NCI-H187 (cell line): ENCODE results near the gene PPFIBP2.

Experiments used
- DNase-seq, 2 experiments: peaks; one replicate each; lab custom pipeline; 2025; lab: John Stamatoyannopoulos, UW

The PPFIBP2 gene

DNA sequence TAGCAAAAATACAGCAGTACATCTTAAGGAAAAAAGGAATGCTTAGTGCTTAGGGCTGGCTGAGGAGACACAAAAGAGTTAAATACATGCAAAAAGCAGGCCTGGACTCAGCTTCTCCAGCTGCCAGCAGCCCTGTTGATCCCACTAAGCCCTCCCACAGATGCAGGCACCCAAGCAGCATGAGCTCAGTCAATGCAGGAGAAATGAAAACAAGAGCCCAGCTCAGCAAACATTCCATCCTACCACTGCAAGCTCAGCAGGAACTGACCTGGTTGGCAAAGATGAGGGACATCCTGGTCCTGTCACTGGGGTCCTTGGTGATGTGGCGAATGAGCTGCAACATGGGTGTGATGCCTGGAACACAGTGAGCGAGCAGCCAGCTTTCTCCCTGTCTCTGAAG is 153.7 kb downstream of the PPFIBP2 start:
- no peak for DNase-seq

DNA sequence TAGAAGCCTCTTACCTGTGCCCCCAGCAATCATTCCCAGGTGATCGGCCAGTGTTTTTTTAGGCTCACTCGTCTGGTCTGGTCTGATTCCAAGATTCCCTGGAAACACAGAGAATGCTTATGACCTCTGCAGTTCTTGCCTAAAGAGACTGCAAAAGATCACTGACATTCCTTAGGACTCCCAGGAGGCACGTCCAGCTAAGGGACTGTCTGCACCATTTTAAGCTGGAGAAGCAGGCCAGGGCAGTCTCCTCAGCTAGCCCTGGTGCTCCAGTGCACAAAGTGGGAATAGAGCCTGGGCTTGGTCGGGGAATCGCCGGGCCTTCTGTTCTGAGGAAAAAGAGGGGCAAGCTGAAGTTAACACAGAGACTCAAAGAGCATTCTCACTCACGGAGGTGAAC is 154.7 kb downstream of the PPFIBP2 start:
- no peak for DNase-seq

DNA sequence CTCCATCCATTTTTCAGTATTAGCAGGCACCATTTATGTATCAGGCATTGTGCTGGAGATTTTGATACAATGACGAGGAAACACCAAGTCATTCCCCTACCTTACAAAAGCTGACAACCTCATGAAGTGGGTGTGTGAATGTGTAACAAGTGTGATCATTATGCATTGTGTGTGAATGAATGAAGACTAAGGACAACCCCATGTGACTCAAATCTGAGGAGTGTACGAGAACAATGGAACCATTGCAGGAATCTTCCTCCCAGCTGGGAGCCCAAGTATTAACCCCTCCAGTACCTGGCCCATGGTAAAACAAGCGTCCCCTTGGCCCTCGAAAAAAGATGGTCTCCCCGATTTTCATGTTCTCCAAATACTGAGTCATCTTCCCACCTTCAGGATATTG is 155.1 kb downstream of the PPFIBP2 start:
- no peak for DNase-seq

DNA sequence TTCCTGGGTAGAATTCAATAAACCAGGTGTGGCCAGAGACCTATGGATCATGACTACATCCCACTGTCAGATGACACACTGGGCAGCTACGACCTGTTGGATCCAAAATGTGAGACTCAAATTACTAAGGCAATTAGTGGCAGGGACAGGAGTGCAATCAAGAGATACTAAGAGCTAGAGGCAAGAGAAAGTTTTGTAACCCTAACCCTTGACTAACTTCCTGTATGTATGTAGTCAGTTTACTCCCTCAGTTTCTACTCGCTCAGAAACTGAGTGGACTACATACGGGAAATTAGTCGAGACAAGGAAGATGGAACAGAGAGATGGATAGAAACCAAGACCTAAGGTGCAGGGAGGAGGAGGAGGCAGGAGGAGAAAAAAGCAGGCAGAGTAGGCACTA is 156.8 kb downstream of the PPFIBP2 start:
- no peak for DNase-seq

DNA sequence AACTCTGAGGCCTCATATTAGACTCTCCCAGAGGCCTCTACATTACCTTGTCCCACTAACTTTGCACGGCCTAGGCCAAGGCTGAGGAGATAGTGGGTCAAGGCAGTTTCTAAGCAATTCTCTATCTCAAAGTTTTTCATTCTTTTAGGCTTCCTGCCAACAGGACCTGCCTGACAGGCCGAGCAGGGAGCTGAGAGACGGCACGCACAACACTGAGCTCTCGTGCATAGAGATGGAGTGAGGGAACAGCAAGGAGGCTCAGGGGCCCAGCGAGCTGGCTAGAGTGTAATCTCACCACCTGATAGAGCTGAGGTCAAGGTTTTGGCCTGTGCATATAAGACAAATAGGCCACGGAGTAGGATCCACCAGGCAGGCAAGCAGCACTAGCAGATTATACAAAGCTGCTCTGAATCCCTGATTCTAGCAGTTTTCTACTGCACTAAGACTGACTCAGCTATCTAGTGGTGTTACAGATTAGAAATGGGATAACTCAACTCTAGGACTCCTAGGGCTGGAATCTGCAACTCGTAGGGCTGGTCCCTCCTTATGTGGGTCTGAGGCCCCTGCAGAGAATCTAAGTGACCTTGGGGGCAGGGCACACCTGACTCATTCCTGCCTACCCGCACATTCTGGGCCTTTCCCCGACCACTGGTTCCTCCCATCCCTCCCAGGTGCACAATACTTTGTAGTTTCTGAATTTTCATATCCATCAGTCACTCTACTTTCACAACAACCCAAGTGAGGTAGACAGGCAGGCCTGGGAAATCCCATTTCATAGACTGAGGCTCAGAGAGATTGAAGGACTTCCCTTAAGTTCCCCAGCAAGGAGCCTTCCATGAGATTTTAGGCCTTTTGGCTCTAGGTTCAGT is 157.8 kb downstream of the PPFIBP2 start:
- no peak for DNase-seq

DNA sequence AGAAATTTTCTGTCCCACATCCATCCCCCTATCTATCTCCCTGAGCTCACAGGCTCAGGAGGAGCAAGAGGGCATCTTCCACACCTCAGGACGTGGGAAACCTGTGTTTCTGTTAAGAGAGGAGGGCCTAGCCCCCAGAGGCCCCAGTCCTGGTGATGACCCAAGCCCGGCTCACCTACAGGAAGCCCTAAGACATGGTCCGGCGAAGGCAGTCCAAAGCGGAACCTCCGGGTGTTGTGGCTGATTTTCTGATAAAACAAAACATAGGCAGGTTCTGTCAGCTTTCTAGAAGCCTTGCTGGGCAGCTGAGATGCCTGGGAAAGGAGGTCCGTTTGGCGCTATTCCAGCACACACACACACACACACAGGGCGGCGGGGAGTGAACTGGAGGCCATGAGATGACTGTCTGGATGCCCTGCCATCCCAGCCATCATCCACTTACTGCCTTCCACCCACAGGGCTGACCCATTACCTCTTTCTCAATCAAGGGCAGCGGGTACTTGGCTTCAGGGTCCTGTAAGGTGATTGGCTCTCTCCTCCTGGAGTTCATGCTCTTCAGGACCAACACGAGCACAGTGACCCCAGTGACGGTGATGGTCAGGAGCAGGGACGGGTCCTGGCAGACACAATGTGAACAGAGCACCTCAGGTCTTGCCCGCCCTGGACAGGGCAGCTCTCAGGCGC is 158.6 kb downstream of the PPFIBP2 start:
- no peak for DNase-seq

DNA sequence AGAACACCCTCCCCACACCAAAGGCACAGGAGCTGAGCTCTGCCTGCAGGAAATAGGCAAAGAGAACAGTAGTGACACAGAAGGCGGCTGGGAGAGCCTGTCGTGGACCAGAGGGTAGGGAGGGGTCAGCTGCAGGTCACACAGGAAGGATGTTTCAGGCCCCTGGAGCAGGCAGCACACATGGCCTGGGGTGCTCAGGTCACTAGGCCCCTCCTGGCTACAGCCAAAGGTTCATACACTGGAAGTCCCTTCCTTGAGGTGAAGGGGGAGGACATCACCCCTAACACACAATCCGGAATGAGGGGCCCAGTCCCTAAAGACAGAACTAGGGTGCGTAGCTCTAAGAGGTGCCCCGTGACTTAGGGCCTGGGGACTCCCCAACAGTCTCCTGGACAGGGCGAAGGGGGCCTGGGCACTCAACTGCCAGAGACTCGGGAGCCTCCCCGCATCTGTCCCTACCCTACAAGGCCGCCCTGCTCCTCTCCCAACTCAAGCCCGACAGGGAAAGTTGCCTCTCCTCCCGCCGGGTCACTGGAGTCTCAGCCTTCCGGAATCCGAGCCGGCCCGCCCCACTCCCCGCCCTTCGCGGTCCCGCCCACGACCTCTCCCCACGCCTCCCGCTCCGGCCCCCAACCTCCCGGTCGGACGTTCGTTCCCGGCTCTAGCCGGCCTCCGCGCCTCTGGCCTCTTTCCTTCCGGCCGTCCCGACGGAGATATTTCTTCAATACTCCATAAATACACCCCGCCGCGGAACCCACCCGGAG is 159.3 kb downstream of the PPFIBP2 start, which contains the start of gene CYB5R2:
CYB5R2 (minus strand) TSS at position 541 of the 764 bp plus-strand sequence. CDS start 675 bp downstream, outside the sequence.
- DNase-seq = no peak

DNA sequence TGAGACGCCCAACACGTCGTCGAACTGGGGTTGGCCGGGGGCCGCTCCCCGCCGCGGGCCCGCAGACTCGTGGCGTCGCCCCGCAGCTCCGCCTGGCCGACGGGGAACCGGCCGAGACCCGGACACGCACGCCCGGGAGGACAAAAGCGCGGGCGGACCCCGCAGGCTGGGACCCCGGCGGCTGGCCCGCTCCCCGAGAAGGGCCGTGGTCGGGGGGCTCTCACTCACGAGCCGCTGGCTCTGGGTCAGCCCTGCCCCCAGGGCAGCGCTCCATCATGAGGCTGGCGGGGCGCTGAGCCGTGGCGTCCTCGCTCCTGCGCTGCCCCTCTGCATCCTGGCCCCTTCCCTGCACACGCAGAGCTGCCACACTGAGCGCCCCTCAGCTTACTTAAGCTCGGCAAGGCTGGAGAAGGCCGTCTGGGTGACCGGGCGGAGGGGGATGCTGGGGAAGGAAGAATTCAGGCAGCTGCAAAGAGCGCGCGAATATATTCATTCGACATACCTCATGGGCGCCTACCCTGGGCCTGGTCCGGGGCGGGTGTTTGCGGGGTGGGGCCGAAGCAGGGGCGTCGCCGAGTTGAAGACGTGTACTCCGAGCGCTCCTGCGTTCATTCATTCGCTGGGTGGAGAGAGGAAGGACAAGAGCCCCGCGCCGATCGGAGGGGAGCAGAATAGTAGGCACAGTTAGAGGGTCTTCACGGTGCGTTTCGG is 160.1 kb downstream of the PPFIBP2 start:
- DNase-seq = no peak

DNA sequence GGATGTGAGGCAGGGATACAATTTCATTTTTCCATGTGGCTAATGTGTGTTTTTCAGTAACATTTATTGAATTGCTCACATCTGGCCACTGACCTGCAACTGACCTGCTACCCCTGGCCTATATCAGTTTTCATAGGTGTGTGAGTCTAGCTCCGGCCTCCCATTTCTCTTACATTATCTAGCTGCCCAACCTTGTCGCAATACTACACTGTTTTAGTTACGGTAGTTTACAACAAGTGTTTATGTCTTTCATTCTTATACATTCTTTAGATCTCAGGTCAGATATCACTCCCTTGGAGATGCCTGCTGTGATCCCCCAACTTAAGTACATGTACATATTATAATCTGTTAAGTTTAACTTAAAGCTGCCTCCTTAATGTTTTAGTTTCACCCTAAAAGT is 161.8 kb downstream of the PPFIBP2 start:
- DNase-seq = no peak

DNA sequence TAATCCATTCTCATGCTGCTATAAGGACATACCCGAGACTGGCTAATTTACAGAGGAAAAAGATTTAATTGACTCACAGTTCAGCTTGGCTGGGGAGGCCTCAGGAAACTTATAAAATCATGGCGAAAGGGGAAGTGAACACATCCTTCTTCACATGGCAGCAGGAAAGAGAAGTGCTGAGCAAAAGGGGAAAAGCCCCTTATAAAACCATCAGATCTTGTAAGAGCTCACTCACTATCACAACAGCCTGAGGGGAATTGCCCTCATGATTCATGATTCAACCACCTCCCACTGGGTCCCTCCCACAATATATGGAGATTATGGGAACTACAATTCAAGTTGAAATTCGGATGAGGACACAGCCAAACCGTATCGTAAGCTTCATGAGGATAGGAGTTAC is 163.3 kb downstream of the PPFIBP2 start:
- no peak for DNase-seq

DNA sequence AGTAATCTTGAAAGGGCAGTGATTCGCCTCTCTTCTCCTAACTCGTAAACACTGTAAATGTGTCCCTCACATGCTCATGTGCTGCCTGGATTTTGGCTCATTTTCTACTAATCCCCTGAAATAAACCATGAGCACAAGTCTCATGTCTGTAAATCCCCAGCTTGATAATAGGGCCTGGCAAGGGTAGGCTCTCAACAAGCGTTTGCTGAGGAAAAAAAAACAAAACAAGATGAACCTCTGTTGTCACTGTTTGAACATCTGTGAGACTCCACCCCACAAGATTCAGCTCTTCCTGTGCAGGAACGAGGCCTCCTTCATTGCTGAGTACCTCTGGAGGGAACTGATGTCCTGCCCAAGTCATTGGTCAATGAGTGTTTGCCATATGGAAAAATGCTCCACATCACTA is 164.0 kb downstream of the PPFIBP2 start:
- DNase-seq = no peak

DNA sequence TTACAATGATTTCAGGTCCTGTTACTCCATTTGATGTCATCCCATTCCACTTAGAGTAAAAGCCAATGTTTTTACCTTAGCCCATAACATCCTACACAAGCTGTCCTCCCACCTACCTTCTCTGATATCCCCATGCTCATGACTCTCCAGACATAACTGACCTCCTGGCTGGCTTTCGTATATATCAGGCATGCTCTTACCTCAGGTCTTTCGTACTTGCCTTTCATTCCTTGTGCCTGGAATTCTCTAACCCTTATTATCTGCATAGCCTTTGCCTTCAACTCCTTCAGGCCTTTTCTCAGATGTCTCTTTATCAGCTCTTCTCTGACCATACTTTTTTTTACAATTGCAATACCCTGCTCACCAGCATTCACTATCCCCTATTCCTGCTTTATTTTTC is 169.8 kb downstream of the PPFIBP2 start:
- no peak for DNase-seq

DNA sequence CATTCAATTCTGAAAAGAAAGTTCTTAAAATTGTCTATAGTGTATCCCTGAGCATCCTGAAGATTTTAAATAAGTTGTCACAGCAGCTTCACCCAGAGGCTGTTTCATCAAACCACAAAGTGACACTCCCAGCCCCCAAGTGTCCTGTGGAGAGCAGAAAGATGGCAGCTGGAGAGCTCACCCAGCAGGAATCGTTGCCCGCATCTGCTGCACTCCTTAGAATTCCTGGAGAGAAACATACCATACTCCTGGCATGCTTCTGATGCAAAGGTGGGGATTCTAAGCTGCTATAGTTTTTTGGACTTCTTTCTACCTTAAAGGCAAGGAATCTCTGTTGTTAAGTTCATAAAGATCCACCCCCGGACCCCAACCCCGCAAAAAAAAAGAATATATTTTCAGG is 173.0 kb downstream of the PPFIBP2 start:
- no peak for DNase-seq

DNA sequence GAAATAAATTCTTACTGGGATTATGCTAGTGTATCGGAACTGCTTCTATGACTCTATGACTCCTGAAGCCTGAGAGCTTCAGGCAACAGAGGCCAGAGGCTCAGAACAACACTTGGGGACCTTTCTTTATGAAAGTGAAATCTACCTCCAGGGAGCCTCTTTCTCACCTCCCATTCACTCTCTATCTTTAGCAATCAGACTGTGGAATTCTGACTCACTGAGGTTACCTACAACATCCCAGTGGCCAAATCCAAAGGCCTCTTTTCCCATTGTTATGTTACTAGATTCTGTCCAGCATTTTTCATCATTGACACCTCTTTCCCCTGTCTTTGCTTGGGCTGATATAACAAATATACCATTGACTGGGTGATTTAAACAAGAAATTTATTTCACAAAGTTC is 173.6 kb downstream of the PPFIBP2 start:
- no peak for DNase-seq

DNA sequence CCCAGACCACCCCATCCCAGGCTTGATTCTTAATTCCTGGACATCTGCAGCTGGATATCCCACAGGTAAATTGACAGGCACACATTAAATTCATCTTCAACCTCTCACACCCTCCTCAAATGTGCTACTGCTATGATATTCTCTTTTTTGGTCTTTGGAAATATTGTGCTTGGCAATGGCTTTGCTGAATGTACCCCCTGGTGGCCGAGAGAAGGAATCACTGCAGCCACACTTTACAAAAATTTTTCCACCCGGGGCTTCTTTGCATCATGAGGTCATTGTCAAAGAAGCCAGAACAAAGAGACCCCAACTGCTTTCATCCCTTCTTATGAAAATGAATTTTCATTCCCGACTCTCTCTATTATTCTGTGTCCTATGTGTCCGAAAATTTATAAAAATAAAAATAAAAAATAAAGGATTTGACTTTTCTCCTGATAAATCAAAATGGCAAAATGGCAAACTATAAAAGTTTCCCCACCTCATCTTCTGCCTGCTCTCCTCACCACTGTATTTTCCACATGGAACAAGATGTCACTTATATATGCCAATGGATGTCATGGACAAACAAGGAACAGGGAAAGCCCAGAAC is 174.5 kb downstream of the PPFIBP2 start:
- no peak for DNase-seq

DNA sequence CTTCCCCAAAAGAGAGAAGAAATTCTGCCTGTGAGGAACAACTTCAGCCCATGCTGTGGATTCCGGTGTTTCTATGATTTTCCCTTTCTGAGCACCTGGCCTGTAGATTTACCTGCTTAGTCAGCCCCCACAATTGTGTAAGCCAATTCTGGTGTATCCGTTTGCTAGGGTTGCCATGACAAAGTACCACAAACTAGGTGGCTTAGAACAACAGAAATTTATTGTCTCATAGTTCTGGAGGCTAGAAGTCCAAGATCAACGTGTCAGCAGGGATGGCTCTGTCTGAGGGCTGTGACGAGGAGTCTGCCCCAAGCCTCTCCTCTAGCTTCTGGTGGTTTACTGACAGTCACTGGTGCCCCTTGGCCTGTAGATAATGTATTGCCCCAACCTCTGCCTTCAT is 175.4 kb downstream of the PPFIBP2 start:
- no peak for DNase-seq

DNA sequence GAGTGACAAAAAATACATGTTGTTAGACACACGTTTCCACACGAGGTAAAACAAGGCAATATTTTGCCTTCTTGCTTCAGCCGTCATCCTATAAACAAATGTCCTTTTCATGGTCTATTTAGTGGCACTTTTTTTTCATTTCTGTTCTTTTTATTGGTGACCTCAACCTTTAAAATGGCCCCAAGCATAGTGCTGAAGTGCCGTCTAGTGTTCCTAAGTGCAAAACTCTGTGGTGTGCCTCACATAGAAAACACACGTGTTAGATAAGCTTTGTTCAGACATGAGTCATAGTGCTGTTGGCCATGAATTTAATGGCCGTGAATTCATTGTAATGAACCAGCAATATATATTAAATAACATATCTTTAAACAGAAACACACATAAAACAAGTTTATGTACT is 176.8 kb downstream of the PPFIBP2 start:
- DNase-seq = no peak

DNA sequence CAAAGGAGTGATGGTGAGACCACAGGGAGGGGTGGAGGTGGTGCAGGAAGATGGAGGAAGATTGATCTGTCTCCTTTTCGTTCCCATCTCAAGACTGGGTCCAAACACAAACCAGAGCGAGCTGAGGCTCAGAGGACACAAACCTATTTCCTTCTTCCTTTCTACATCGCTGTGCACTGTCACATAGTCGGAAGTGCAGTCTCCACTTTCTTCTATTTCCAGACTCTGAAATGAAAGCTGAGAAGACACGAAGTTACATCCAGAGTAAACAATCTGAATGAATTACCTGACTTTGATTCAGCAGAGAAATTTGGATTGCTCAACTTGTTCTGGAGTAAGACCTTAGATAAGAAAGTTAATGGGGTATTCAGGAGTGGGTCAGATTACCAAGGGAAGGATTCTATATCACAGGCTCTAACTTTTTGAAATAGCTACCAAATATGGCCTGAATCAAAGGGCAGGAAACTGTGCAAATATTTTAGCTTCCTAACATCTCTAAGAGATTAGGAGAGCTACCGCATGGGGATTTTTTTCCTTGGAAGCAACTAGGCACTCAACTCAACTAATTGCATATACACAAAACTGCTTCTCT is 178.1 kb downstream of the PPFIBP2 start:
- DNase-seq = no peak

DNA sequence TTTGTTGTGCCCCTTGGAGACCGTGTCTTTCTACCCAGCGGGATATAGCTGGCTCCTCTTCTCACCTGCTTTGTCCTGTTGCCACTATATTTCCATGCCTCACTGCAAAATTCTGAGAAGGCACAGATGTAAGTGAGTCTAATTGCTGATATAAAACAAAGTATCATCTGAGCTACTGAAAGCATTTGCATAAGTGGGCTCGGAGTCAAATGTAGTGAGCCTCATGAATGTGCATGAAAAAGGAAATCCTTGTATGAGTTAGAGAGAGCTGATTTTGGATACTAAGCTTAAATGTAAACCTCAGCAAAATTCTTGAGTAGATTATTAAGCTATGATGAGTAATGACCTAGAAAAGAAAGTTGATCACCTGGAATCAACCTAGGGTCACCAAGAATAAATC is 178.6 kb downstream of the PPFIBP2 start:
- no peak for DNase-seq

DNA sequence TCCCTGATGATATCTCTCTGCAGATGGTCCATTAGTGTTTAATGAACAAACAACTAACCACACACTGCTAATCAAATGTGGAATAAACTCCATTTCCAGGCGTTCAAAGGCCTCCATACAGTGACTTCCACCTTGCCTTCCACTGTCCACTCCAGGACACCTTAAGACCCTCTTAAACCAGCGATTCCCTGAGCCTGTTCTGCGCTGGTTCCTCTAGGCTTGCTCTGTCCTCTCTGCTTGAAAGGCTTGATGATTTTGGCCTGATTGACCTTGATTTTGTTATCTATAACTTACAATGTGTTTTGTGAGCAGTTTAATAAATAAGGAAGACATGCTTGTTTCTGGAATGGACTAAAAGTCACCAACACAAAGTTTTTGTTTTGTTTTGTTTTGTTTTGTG is 180.4 kb downstream of the PPFIBP2 start:
- DNase-seq = no peak

DNA sequence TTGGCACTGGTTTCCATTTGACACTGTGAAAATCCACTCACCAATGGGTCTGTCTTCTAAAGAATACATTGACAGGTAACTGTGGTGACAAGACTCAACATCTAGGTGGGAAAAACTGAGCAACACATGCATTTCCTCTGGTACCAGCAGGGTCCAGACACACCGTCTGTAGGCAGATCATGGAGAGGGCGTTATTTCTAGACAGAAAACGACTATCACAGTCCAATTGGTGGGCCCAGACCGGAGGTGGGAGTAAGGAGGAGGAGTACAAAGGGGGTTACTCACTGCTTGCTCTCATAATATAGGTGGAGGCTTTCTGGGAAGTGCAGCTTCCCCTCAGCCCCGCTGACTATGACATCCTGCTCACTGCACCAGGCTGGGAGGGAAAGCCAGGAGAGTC is 182.6 kb downstream of the PPFIBP2 start:
- no peak for DNase-seq
